ENCODE results near the gene HADHA. TPM values are rescaled to one million over a fixed set of nuclear protein-coding genes. Genes with fewer than 3 reads are reported as not detected.
"Not testable (repeated sequence)": the region's sequence is repeated elsewhere in the genome, so short reads cannot be mapped to it uniquely, and the experiment has no call there.

Gene HADHA
- total RNA-seq, 1 donor from 2014 or later, result 120 TPM

GRCh38 chr2:26169681-26170414 is 74.6 kb downstream of the HADHA start:
- Histone ChIP-seq H4K20me1 (ENCODE audit: low read depth) (peaks cover 9% of the 10 kb centered on the region), H3K79me2 (ENCODE audit: low read depth) (peaks cover 13% of the 10 kb centered on the region), H3F3A (ENCODE audit: low read depth) (peaks cover 11% of the 10 kb centered on the region), H3K27ac (no peak overlapping the region), H3K9ac (no peak overlapping the region), H3K27me3 (peaks cover 25% of the 10 kb centered on the region), H3K4me2 (no peak overlapping the region), H3K9me3 (ENCODE audit: low read depth) (no peaks in the 10 kb centered on the region), H2AFZ (replicated peaks) (no peak overlapping the region), H3K4me3 (no peak overlapping the region), H3K36me3 (no peaks in the 10 kb centered on the region), H3K4me1 (peaks cover 8% of the 10 kb centered on the region)
- H3K27me3 Mint-ChIP-seq (ENCODE audit: insufficient read depth, low read depth), result peaks cover 21% of the 10 kb centered on the region
- TF ChIP-seq EZH2 (IDR thresholded peaks at IDR 0.05) (no peak), CTCF (IDR thresholded peaks at IDR 0.05) (no peak), EZH2phosphoT487 (IDR thresholded peaks at IDR 0.05) (no peak)
- peak overlapping the region; percentile 9 for H3K4me3 Mint-ChIP-seq
- no peaks in the 10 kb centered on the region for H3K9me3 Mint-ChIP-seq
- H3K27ac Mint-ChIP-seq, result no peak overlapping the region
- no peak for DNase-seq (ENCODE audit: low spot score)
- no peaks in the 10 kb centered on the region for H3K36me3 Mint-ChIP-seq
- peaks cover 14% of the 10 kb centered on the region for H3K4me1 Mint-ChIP-seq

- no peak overlapping the region for H3K4me3 Mint-ChIP-seq
- no peaks in the 10 kb centered on the region for H3K9me3 Mint-ChIP-seq
- H3K36me3 Mint-ChIP-seq, result no peaks in the 10 kb centered on the region
- H3K9me3 ChIP-seq (ENCODE audit: low read depth), result no peaks in the 10 kb centered on the region
- TF ChIP-seq CTCF (IDR thresholded peaks at IDR 0.05), result no peak
- TF ChIP-seq EZH2phosphoT487 (IDR thresholded peaks at IDR 0.05), result no peak
- no peak for TF ChIP-seq EZH2 (IDR thresholded peaks at IDR 0.05)
- H3K27ac ChIP-seq, result no peak overlapping the region
- no peak overlapping the region for H2AFZ ChIP-seq (replicated peaks)
- H3K27ac Mint-ChIP-seq, result no peak overlapping the region
- no peaks in the 10 kb centered on the region for H3K36me3 ChIP-seq
- H3F3A ChIP-seq (ENCODE audit: low read depth), result peaks cover 11% of the 10 kb centered on the region
- H3K4me2 ChIP-seq, result no peak overlapping the region
- H4K20me1 ChIP-seq (ENCODE audit: low read depth), result peaks cover 2% of the 10 kb centered on the region
- no peak overlapping the region for H3K4me3 ChIP-seq
- no peak for DNase-seq (ENCODE audit: low spot score)
- peaks cover 6% of the 10 kb centered on the region for H3K79me2 ChIP-seq (ENCODE audit: low read depth)
- H3K27me3 ChIP-seq, result peaks cover 22% of the 10 kb centered on the region
- peaks cover 15% of the 10 kb centered on the region for H3K27me3 Mint-ChIP-seq (ENCODE audit: insufficient read depth, low read depth)
- H3K4me1 Mint-ChIP-seq, result peaks cover 8% of the 10 kb centered on the region
- H3K4me1 ChIP-seq, result peaks cover 3% of the 10 kb centered on the region
- H3K9ac ChIP-seq, result no peak overlapping the region
Observed at GRCh38 chr2:26169226-26169625, 75.2 kb downstream of the HADHA start.

- Histone ChIP-seq H2AFZ (replicated peaks) (no peak overlapping the region), H3K9ac (no peak overlapping the region), H3K79me2 (ENCODE audit: low read depth) (peaks cover 2% of the 10 kb centered on the region), H3K27ac (no peak overlapping the region), H3K4me1 (no peaks in the 10 kb centered on the region), H3K36me3 (no peaks in the 10 kb centered on the region), H3K4me2 (no peak overlapping the region), H3K4me3 (no peak overlapping the region), H3K27me3 (peaks cover 18% of the 10 kb centered on the region), H3K9me3 (ENCODE audit: low read depth) (no peaks in the 10 kb centered on the region), H3F3A (ENCODE audit: low read depth) (peaks cover 11% of the 10 kb centered on the region), H4K20me1 (ENCODE audit: low read depth) (no peaks in the 10 kb centered on the region)
- no peak overlapping the region for H3K4me3 Mint-ChIP-seq
- DNase-seq (ENCODE audit: low spot score), result no peak
- H3K27me3 Mint-ChIP-seq (ENCODE audit: insufficient read depth, low read depth), result peaks cover 15% of the 10 kb centered on the region
- peaks cover 7% of the 10 kb centered on the region for H3K4me1 Mint-ChIP-seq
- no peaks in the 10 kb centered on the region for H3K36me3 Mint-ChIP-seq
- H3K27ac Mint-ChIP-seq, result no peak overlapping the region
- no peak for TF ChIP-seq CTCF (IDR thresholded peaks at IDR 0.05)
- no peak for TF ChIP-seq EZH2 (IDR thresholded peaks at IDR 0.05)
- TF ChIP-seq EZH2phosphoT487 (IDR thresholded peaks at IDR 0.05), result no peak
- H3K9me3 Mint-ChIP-seq, result no peaks in the 10 kb centered on the region
Observed at GRCh38 chr2:26168785-26169184, 75.6 kb downstream of the HADHA start.

- H3K4me1 Mint-ChIP-seq; H3K36me3 Mint-ChIP-seq; H3F3A ChIP-seq (ENCODE audit: low read depth); H3K9me3 ChIP-seq (ENCODE audit: low read depth); H3K4me1 ChIP-seq; H3K27me3 ChIP-seq; H3K9me3 Mint-ChIP-seq; DNase-seq (ENCODE audit: low spot score); H3K9ac ChIP-seq; H4K20me1 ChIP-seq (ENCODE audit: low read depth); H3K36me3 ChIP-seq; H3K27me3 Mint-ChIP-seq (ENCODE audit: insufficient read depth, low read depth); H3K27ac Mint-ChIP-seq; H2AFZ ChIP-seq (replicated peaks); H3K27ac ChIP-seq; H3K79me2 ChIP-seq (ENCODE audit: low read depth); H3K4me3 Mint-ChIP-seq; H3K4me3 ChIP-seq; H3K4me2 ChIP-seq: not testable (repeated sequence)
Observed at GRCh38 chr2:26166541-26166940, 77.9 kb downstream of the HADHA start.
